Mucosa of rectum (tissue), 2 donors: ENCODE measurements around the gene UNC5CL.
A peak's percentile ranks its signal among the peaks of the same experiment; 100 is the strongest.

Source experiments
- H3K27ac ChIP-seq, 2 donors: one replicate each; pipeline ENCODE4 v1.7.0; 2013; ENCODE audit warnings: inconsistent platforms in 2 of 2, low read depth in 2 of 2, low read length in 2 of 2
- H3K27me3 ChIP-seq, 2 donors: one replicate each; pipeline ENCODE4 v1.7.0; 2013; ENCODE audit warnings: low read length in 2 of 2; ENCODE audit not compliant: control insufficient read depth in 2 of 2, insufficient read depth in 2 of 2
- H3K36me3 ChIP-seq, 2 donors: one replicate each; pipeline ENCODE4 v1.7.0; 2013; ENCODE audit warnings: low read length in 2 of 2; ENCODE audit not compliant: control insufficient read depth in 2 of 2, insufficient read depth in 2 of 2
- H3K4me1 ChIP-seq, 2 donors: one replicate each; pipeline ENCODE4 v1.7.0; 2013; ENCODE audit warnings: low read length in 2 of 2, mild to moderate bottlenecking in 1 of 2; ENCODE audit not compliant: control insufficient read depth in 2 of 2, insufficient read depth in 2 of 2
- H3K4me3 ChIP-seq, 2 donors: one replicate each; pipeline ENCODE4 v1.7.0; 2013; ENCODE audit warnings: low read length in 2 of 2
- H3K9ac ChIP-seq, 2 donors: one replicate each; pipeline ENCODE4 v1.7.0; 2013; ENCODE audit warnings: low read length in 2 of 2, low read depth in 1 of 2, mild to moderate bottlenecking in 1 of 2
- H3K9me3 ChIP-seq, 2 donors: one replicate each; pipeline ENCODE4 v1.7.0; 2013; ENCODE audit warnings: low read length in 2 of 2; ENCODE audit not compliant: control insufficient read depth in 2 of 2
- donor health status: healthy.
- donor health status: Normal muscosa, but diverticular disease.

UNC5CL gene

GRCh38 chr6:41074692-41075436, 35.8 kb upstream of the UNC5CL start:
- peaks cover 3 to 5% of the 10 kb centered on the region in 2 donors for H3K36me3 ChIP-seq
- H3K4me3 ChIP-seq = peak overlapping the region; percentile 87 to 95
- H3K9ac ChIP-seq = peak overlapping the region in 1 of 2 donors; percentile 96
- H3K4me1 ChIP-seq = peaks cover 23 to 31% of the 10 kb centered on the region in 2 donors
- H3K27ac ChIP-seq = peak overlapping the region in 1 of 2 donors; percentile 99
- H3K27me3 ChIP-seq = no peaks in the 10 kb centered on the region
- no peaks in the 10 kb centered on the region for H3K9me3 ChIP-seq

GRCh38 chr6:41073968-41074691, 35.1 kb upstream of the UNC5CL start:
- peaks cover 3 to 8% of the 10 kb centered on the region in 2 donors for H3K36me3 ChIP-seq
- peaks cover 23 to 31% of the 10 kb centered on the region in 2 donors for H3K4me1 ChIP-seq
- H3K27ac ChIP-seq = peak overlapping the region; percentile 99 to 100
- peak overlapping the region; percentile 96 to 98 for H3K9ac ChIP-seq
- H3K4me3 ChIP-seq = peak overlapping the region; percentile 87 to 95
- no peaks in the 10 kb centered on the region for H3K27me3 ChIP-seq
- no peaks in the 10 kb centered on the region for H3K9me3 ChIP-seq

- peak overlapping the region; percentile 96 to 98 for H3K9ac ChIP-seq
- H3K27ac ChIP-seq = peak overlapping the region; percentile 99 to 100
- no peaks in the 10 kb centered on the region for H3K9me3 ChIP-seq
- peaks cover under 1 to 10% of the 10 kb centered on the region in 2 donors for H3K36me3 ChIP-seq
- peak overlapping the region; percentile 87 to 95 for H3K4me3 ChIP-seq
- no peaks in the 10 kb centered on the region for H3K27me3 ChIP-seq
- peaks cover 23 to 31% of the 10 kb centered on the region in 2 donors for H3K4me1 ChIP-seq
Observed at GRCh38 chr6:41073203-41073967, 34.4 kb upstream of the UNC5CL start.

- H3K4me1 ChIP-seq = peaks cover 20 to 27% of the 10 kb centered on the region in 2 donors
Observed at GRCh38 chr6:41072836-41073202, 33.8 kb upstream of the UNC5CL start, which contains the start of gene NFYA. Gene NFYA (plus strand): TSS chr6:41072974. CDS start chr6:41079090, 6,116 bp downstream.

GRCh38 chr6:41071923-41072835, 33.2 kb upstream of the UNC5CL start, which contains the start of gene OARD1:
Gene OARD1 (minus strand): TSS chr6:41072356. CDS start chr6:41071634, 722 bp downstream.
- Histone ChIP-seq H3K36me3 (peaks cover 7 to 19% of the 10 kb centered on the region in 2 donors), H3K9me3 (no peaks in the 10 kb centered on the region), H3K4me1 (peaks cover 20 to 22% of the 10 kb centered on the region in 2 donors), H3K27ac (peak within 1 kb of the TSS; percentile 99 to 100), H3K4me3 (peak within 1 kb of the TSS; percentile 95 to 96), H3K27me3 (no peaks in the 10 kb centered on the region), H3K9ac (peak within 1 kb of the TSS; percentile 98 to 100)

More at GRCh38 chr6:41072836-41073202, 33.8 kb upstream of the UNC5CL start, which contains the start of gene NFYA:
- no peaks in the 10 kb centered on the region for H3K9me3 ChIP-seq
- peak within 1 kb of the TSS; percentile 98 to 100 for H3K9ac ChIP-seq
- peak within 1 kb of the TSS; percentile 99 to 100 for H3K27ac ChIP-seq
- H3K36me3 ChIP-seq = peaks cover 4 to 15% of the 10 kb centered on the region in 2 donors
- H3K27me3 ChIP-seq = no peaks in the 10 kb centered on the region
- peak within 1 kb of the TSS; percentile 95 to 96 for H3K4me3 ChIP-seq

- Histone ChIP-seq H3K27ac (peak overlapping the region; percentile 99 to 100), H3K4me3 (peak overlapping the region; percentile 78 to 96), H3K9me3 (no peaks in the 10 kb centered on the region), H3K27me3 (no peaks in the 10 kb centered on the region), H3K36me3 (peaks cover 10 to 20% of the 10 kb centered on the region in 2 donors), H3K4me1 (peaks cover 20 to 22% of the 10 kb centered on the region in 2 donors), H3K9ac (peak overlapping the region; percentile 98 to 100)
Observed at GRCh38 chr6:41071501-41071922, 32.5 kb upstream of the UNC5CL start.

- Histone ChIP-seq H3K9me3 (no peaks in the 10 kb centered on the region), H3K4me1 (peaks cover 15 to 29% of the 10 kb centered on the region in 2 donors), H3K36me3 (peaks cover 10 to 21% of the 10 kb centered on the region in 2 donors), H3K9ac (no peak overlapping the region), H3K4me3 (no peak overlapping the region), H3K27me3 (no peaks in the 10 kb centered on the region), H3K27ac (no peak overlapping the region)
Observed at GRCh38 chr6:41066867-41067304, 27.9 kb upstream of the UNC5CL start.

GRCh38 chr6:41065550-41066026, 26.6 kb upstream of the UNC5CL start:
- H3K9me3 ChIP-seq = no peaks in the 10 kb centered on the region
- H3K36me3 ChIP-seq = peaks cover 14 to 28% of the 10 kb centered on the region in 2 donors
- H3K9ac ChIP-seq = no peak overlapping the region
- H3K27ac ChIP-seq = peak overlapping the region; percentile 56 to 68
- no peaks in the 10 kb centered on the region for H3K27me3 ChIP-seq
- H3K4me3 ChIP-seq = no peak overlapping the region
- H3K4me1 ChIP-seq = peaks cover 11 to 22% of the 10 kb centered on the region in 2 donors

- H3K36me3 ChIP-seq = peaks cover 14 to 28% of the 10 kb centered on the region in 2 donors
- H3K4me1 ChIP-seq = peaks cover 11 to 21% of the 10 kb centered on the region in 2 donors
- H3K27ac ChIP-seq = peak overlapping the region; percentile 56 to 68
Observed at GRCh38 chr6:41064841-41065240, 25.8 kb upstream of the UNC5CL start.

More at GRCh38 chr6:41064841-41065240, 25.8 kb upstream of the UNC5CL start:
- no peak overlapping the region for H3K4me3 ChIP-seq
- H3K9ac ChIP-seq = no peak overlapping the region
- no peaks in the 10 kb centered on the region for H3K27me3 ChIP-seq
- no peaks in the 10 kb centered on the region for H3K9me3 ChIP-seq
